HEK293 (cell line): ENCODE results near the gene NAA80.

Source experiments
- GLIS2 ChIP-seq: fragments of 450-650 bp; formaldehyde crosslinking; IDR thresholded peaks from 2 replicates; pipeline ENCODE4 v1.5.1; 2016; ENCODE audit warnings: missing biosample characterization, missing genetic modification characterization
- HOXA7 ChIP-seq: sonication (generic); formaldehyde crosslinking; IDR thresholded peaks from 2 replicates; pipeline ENCODE4 v1.8.1; 2022; ENCODE audit warnings: missing genetic modification reagents, borderline replicate concordance
- IKZF3 ChIP-seq: fragments of 450-650 bp; IDR thresholded peaks from 2 replicates; pipeline ENCODE4 v1.5.0; 2018; ENCODE audit warnings: missing biosample characterization, mild to moderate bottlenecking, missing genetic modification characterization, moderate library complexity
- KLF10 ChIP-seq: fragments of 450-650 bp; IDR thresholded peaks from 2 replicates; pipeline ENCODE4 v1.5.1; 2018; ENCODE audit warnings: missing biosample characterization, mild to moderate bottlenecking, missing genetic modification characterization
- SP2 ChIP-seq: fragments of 450-650 bp; formaldehyde crosslinking; IDR thresholded peaks from 2 replicates; pipeline ENCODE4 v1.5.1; 2016; ENCODE audit warnings: missing biosample characterization, missing genetic modification characterization
- YY2 ChIP-seq: fragments of 450-650 bp; formaldehyde crosslinking; IDR thresholded peaks from 2 replicates; pipeline ENCODE4 v1.5.1; 2016; ENCODE audit warnings: missing biosample characterization, missing genetic modification characterization
- ZBTB17 ChIP-seq: fragments of 450-650 bp; formaldehyde crosslinking; IDR thresholded peaks from 2 replicates; pipeline ENCODE4 v1.5.1; 2016; ENCODE audit warnings: missing biosample characterization, missing genetic modification characterization
- ZBTB20 ChIP-seq: fragments of 450-650 bp; formaldehyde crosslinking; IDR thresholded peaks from 2 replicates; pipeline ENCODE4 v1.5.1; 2016; ENCODE audit warnings: missing biosample characterization, missing genetic modification characterization
- ZBTB48 ChIP-seq: fragments of 450-650 bp; formaldehyde crosslinking; IDR thresholded peaks from 2 replicates; pipeline ENCODE4 v1.5.1; 2016; ENCODE audit warnings: missing biosample characterization, missing genetic modification characterization
- ZFP41 ChIP-seq: fragments of 450-650 bp; formaldehyde crosslinking; IDR thresholded peaks from 2 replicates; pipeline ENCODE4 v1.5.1; 2016; ENCODE audit warnings: missing biosample characterization, missing genetic modification characterization, borderline replicate concordance
- ZNF324 ChIP-seq: fragments of 450-650 bp; formaldehyde crosslinking; IDR thresholded peaks from 2 replicates; pipeline ENCODE4 v1.5.1; 2016; ENCODE audit warnings: missing biosample characterization, missing genetic modification characterization
- ZNF341 ChIP-seq: fragments of 450-650 bp; formaldehyde crosslinking; IDR thresholded peaks from 2 replicates; pipeline ENCODE4; 2016; ENCODE audit warnings: low read depth, missing biosample characterization, missing genetic modification characterization
- ZNF350 ChIP-seq: fragments of 450-650 bp; formaldehyde crosslinking; IDR thresholded peaks from 2 replicates; pipeline ENCODE4 v1.5.0; 2017; ENCODE audit warnings: missing biosample characterization, mild to moderate bottlenecking, missing genetic modification characterization
- ZNF423 ChIP-seq: fragments of 450-650 bp; formaldehyde crosslinking; IDR thresholded peaks from 2 replicates; pipeline ENCODE4 v1.5.1; 2016; ENCODE audit warnings: missing biosample characterization, missing genetic modification characterization
- ZNF426 ChIP-seq: fragments of 450-650 bp; formaldehyde crosslinking; IDR thresholded peaks from 2 replicates; pipeline ENCODE4 v1.5.1; 2017; ENCODE audit warnings: missing biosample characterization, missing genetic modification characterization, mild to moderate bottlenecking, inconsistent platforms, moderate library complexity
- ZNF433 ChIP-seq: fragments of 450-650 bp; formaldehyde crosslinking; IDR thresholded peaks from 2 replicates; pipeline ENCODE4 v1.5.1; 2016; ENCODE audit warnings: missing biosample characterization, missing genetic modification characterization, low read depth
- ZNF510 ChIP-seq: fragments of 450-650 bp; formaldehyde crosslinking; IDR thresholded peaks from 2 replicates; pipeline ENCODE4 v1.5.1; 2018; ENCODE audit warnings: mild to moderate bottlenecking, missing genetic modification characterization, missing biosample characterization; ENCODE audit not compliant: insufficient replicate concordance
- ZNF521 ChIP-seq: fragments of 450-650 bp; formaldehyde crosslinking; IDR thresholded peaks from 2 replicates; pipeline ENCODE4 v1.5.1; 2017; ENCODE audit warnings: missing biosample characterization, mild to moderate bottlenecking, missing genetic modification characterization
- ZNF529 ChIP-seq: fragments of 450-650 bp; formaldehyde crosslinking; IDR thresholded peaks from 2 replicates; pipeline ENCODE4 v1.5.1; 2017; ENCODE audit warnings: missing genetic modification characterization, missing biosample characterization; ENCODE audit not compliant: insufficient replicate concordance
- ZNF544 ChIP-seq: fragments of 450-650 bp; formaldehyde crosslinking; IDR thresholded peaks from 2 replicates; pipeline ENCODE4 v1.5.0; 2017; ENCODE audit warnings: missing biosample characterization, missing genetic modification characterization
- ZNF558 ChIP-seq: fragments of 450-650 bp; formaldehyde crosslinking; IDR thresholded peaks from 2 replicates; pipeline ENCODE4 v1.5.1; 2016; ENCODE audit warnings: missing biosample characterization, missing genetic modification characterization
- ZNF660 ChIP-seq: fragments of 450-650 bp; IDR thresholded peaks from 2 replicates; pipeline ENCODE4 v1.5.1; 2018; ENCODE audit warnings: missing biosample characterization, mild to moderate bottlenecking, missing genetic modification characterization
- ZNF785 ChIP-seq: fragments of 450-650 bp; formaldehyde crosslinking; IDR thresholded peaks from 2 replicates; pipeline ENCODE4 v1.5.1; 2016; ENCODE audit warnings: missing biosample characterization, missing genetic modification characterization
- ZNF791 ChIP-seq: fragments of 450-650 bp; formaldehyde crosslinking; IDR thresholded peaks from 2 replicates; pipeline ENCODE4 v1.5.1; 2016; ENCODE audit warnings: missing biosample characterization, missing genetic modification characterization
- TF ChIP-seq, protein P1 (sequence below): fragments of 450-650 bp; formaldehyde crosslinking; conservative IDR thresholded peaks from 2 replicates; pipeline ENCODE4 v1.5.1; 2016; ENCODE audit warnings: low read depth, missing biosample characterization, missing genetic modification characterization
- TF ChIP-seq, protein P2 (sequence below): fragments of 450-650 bp; formaldehyde crosslinking; IDR thresholded peaks from 2 replicates; pipeline ENCODE4 v1.5.1; 2017; ENCODE audit warnings: missing biosample characterization, mild to moderate bottlenecking, missing genetic modification characterization, moderate library complexity
- TF ChIP-seq, protein P3 (sequence below): fragments of 450-650 bp; formaldehyde crosslinking; IDR thresholded peaks from 2 replicates; pipeline ENCODE4 v1.5.1; 2016; ENCODE audit warnings: missing biosample characterization, missing genetic modification characterization, low read depth
- TF ChIP-seq, protein P4 (sequence below): fragments of 450-650 bp; formaldehyde crosslinking; IDR thresholded peaks from 2 replicates; pipeline ENCODE4 v1.5.1; 2017; ENCODE audit warnings: missing biosample characterization, missing genetic modification characterization

Gene NAA80

DNA sequence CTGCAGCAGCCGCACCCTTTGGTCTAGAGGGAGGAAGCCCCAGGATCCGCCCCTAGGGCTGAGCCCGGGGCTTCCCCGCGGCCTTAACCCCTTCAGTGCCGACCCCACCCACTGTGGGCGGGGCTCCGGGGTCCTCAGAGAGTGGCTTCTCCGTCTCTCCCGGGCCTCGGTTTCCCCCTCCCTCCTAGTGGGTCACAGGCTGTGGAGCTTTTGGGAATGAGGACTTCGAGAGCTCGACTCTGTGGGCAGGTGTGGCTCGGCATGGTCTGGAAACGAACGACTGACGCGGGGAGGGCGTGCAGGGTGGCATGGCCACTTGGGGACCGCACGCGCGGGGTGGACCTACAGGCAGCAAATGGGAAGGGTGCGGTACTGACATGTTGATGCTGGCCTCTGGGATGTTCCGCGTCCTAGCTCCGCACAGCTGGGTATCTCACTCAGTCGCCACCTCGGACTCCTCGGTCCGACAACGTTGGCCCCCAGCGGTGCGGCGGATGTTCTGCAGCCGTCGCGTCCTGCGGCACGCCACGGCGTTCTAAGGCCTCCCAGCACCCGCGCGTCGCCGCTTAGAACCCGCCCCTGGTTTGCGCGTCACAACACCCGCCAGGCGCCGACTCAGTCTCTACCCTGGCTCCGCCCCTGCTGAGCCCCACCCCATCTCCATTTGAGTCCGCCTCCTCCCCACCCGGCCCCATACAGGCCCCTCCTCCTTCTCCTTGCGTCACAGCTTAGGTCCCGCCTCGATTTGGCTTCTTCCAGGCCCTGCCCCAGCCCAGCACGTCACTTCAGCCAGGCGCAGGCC is at the start of gene NAA80, which contains the start of gene HYAL3 (continued):
- TF ChIP-seq ZNF521 (no peak), ZNF544 (tag by site-specific recombination) (no peak), KLF10 (peak; percentile 85), ZNF785 (tag by site-specific recombination) (peak; percentile 50; the same call in 1 of the 2 replicates), ZBTB17 (no peak), ZNF433 (tag by site-specific recombination) (no peak), ZBTB20 (tag by site-specific recombination) (peak; percentile 71), ZNF529 (tag by site-specific recombination) (no peak), ZBTB48 (tag by site-specific recombination) (0 out of 2 replicates have a peak, but pooled peaks have one; percentile 60), IKZF3 (tag by site-specific recombination) (no peak), ZNF350 (tag by site-specific recombination) (no peak), ZNF423 (peak; percentile 62; the same call in 1 of the 2 replicates), ZNF510 (tag by site-specific recombination) (no peak), ZNF341 (tag by site-specific recombination) (peak; percentile 82), ZFP41 (tag by site-specific recombination) (no peak), ZNF558 (tag by site-specific recombination) (no peak), GLIS2 (tag by site-specific recombination) (peak; percentile 98), YY2 (no peak), ZNF791 (tag by site-specific recombination) (no peak), HOXA7 (CRISPR knock-in tag) (no peak), SP2 (peak; percentile 96), ZNF324 (tag by site-specific recombination) (peak; percentile 77; the same call in 1 of the 2 replicates), ZNF426 (tag by site-specific recombination) (no peak), ZNF660 (tag by site-specific recombination) (no peak)
- TF ChIP-seq, protein P1, sequence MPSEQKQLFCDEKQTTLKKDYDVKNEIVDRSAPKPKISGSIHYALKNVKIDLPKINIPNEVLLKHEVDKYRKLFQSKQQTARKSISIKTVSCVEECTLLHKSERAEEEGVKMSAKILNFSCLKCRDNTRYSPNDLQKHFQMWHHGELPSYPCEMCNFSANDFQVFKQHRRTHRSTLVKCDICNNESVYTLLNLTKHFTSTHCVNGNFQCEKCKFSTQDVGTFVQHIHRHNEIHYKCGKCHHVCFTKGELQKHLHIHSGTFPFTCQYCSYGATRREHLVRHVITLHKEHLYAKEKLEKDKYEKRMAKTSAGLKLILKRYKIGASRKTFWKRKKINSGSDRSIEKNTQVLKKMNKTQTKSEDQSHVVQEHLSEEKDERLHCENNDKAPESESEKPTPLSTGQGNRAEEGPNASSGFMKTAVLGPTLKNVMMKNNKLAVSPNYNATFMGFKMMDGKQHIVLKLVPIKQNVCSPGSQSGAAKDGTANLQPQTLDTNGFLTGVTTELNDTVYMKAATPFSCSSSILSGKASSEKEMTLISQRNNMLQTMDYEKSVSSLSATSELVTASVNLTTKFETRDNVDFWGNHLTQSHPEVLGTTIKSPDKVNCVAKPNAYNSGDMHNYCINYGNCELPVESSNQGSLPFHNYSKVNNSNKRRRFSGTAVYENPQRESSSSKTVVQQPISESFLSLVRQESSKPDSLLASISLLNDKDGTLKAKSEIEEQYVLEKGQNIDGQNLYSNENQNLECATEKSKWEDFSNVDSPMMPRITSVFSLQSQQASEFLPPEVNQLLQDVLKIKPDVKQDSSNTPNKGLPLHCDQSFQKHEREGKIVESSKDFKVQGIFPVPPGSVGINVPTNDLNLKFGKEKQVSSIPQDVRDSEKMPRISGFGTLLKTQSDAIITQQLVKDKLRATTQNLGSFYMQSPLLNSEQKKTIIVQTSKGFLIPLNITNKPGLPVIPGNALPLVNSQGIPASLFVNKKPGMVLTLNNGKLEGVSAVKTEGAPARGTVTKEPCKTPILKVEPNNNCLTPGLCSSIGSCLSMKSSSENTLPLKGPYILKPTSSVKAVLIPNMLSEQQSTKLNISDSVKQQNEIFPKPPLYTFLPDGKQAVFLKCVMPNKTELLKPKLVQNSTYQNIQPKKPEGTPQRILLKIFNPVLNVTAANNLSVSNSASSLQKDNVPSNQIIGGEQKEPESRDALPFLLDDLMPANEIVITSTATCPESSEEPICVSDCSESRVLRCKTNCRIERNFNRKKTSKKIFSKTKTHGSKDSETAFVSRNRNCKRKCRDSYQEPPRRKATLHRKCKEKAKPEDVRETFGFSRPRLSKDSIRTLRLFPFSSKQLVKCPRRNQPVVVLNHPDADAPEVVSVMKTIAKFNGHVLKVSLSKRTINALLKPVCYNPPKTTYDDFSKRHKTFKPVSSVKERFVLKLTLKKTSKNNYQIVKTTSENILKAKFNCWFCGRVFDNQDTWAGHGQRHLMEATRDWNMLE (tag by site-specific recombination): no peak
- TF ChIP-seq, protein P2, sequence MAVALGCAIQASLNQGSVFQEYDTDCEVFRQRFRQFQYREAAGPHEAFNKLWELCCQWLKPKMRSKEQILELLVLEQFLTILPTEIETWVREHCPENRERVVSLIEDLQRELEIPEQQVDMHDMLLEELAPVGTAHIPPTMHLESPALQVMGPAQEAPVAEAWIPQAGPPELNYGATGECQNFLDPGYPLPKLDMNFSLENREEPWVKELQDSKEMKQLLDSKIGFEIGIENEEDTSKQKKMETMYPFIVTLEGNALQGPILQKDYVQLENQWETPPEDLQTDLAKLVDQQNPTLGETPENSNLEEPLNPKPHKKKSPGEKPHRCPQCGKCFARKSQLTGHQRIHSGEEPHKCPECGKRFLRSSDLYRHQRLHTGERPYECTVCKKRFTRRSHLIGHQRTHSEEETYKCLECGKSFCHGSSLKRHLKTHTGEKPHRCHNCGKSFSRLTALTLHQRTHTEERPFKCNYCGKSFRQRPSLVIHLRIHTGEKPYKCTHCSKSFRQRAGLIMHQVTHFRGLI: no peak
- TF ChIP-seq, protein P3, sequence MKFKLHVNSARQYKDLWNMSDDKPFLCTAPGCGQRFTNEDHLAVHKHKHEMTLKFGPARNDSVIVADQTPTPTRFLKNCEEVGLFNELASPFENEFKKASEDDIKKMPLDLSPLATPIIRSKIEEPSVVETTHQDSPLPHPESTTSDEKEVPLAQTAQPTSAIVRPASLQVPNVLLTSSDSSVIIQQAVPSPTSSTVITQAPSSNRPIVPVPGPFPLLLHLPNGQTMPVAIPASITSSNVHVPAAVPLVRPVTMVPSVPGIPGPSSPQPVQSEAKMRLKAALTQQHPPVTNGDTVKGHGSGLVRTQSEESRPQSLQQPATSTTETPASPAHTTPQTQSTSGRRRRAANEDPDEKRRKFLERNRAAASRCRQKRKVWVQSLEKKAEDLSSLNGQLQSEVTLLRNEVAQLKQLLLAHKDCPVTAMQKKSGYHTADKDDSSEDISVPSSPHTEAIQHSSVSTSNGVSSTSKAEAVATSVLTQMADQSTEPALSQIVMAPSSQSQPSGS (tag by site-specific recombination): no peak
- TF ChIP-seq, protein P4, sequence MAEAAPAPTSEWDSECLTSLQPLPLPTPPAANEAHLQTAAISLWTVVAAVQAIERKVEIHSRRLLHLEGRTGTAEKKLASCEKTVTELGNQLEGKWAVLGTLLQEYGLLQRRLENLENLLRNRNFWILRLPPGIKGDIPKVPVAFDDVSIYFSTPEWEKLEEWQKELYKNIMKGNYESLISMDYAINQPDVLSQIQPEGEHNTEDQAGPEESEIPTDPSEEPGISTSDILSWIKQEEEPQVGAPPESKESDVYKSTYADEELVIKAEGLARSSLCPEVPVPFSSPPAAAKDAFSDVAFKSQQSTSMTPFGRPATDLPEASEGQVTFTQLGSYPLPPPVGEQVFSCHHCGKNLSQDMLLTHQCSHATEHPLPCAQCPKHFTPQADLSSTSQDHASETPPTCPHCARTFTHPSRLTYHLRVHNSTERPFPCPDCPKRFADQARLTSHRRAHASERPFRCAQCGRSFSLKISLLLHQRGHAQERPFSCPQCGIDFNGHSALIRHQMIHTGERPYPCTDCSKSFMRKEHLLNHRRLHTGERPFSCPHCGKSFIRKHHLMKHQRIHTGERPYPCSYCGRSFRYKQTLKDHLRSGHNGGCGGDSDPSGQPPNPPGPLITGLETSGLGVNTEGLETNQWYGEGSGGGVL (tag by site-specific recombination): peak; percentile 99
